Coronary artery (tissue), 2 donors: ENCODE measurements around the gene GRIK2.

Experiments used
- DNase-seq: peaks from one replicate; pipeline ENCODE4 v3.0.0-alpha.2; 2017; ENCODE audit warnings: low spot score
- H3K27ac ChIP-seq, 2 donors: fragments of 200-600 bp; sonication (generic); one replicate each; pipeline ENCODE4 v1.5.1; 2016 to 2019
- H3K4me3 ChIP-seq: fragments of 200-600 bp; sonication (generic); 2 replicates; pipeline ENCODE4 v1.5.1; 2016; ENCODE audit warnings: mild to moderate bottlenecking, moderate library complexity
- TF ChIP-seq, protein P1 (sequence below): fragments of 200-600 bp; sonication (generic); IDR thresholded peaks from one replicate; pipeline ENCODE4 v1.5.1; 2019; ENCODE audit warnings: antibody characterized with exemption

GRIK2 gene

DNA sequence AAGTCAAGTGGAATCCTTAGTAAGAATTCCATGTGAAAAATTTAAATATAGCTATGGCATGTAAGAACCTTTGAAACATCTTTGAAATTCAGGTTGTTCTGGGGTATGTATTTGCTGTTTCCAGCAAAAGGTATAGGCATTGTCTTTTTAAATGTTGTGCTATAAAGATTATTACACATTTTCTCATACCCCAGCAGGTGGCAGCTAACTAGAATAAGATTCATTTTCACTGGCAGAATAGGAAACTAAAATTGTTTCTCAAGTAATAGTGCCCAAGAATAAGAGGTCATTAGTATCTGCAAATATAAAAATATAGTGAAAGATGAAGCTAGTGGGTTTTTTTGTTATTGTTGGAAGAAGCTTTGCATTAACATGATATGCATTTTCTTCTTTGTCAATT lies 1.8 kb downstream of the GRIK2 start:
- H3K4me3 ChIP-seq = no peak overlapping the region
- TF ChIP-seq, protein P1, sequence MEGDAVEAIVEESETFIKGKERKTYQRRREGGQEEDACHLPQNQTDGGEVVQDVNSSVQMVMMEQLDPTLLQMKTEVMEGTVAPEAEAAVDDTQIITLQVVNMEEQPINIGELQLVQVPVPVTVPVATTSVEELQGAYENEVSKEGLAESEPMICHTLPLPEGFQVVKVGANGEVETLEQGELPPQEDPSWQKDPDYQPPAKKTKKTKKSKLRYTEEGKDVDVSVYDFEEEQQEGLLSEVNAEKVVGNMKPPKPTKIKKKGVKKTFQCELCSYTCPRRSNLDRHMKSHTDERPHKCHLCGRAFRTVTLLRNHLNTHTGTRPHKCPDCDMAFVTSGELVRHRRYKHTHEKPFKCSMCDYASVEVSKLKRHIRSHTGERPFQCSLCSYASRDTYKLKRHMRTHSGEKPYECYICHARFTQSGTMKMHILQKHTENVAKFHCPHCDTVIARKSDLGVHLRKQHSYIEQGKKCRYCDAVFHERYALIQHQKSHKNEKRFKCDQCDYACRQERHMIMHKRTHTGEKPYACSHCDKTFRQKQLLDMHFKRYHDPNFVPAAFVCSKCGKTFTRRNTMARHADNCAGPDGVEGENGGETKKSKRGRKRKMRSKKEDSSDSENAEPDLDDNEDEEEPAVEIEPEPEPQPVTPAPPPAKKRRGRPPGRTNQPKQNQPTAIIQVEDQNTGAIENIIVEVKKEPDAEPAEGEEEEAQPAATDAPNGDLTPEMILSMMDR = no peak
- DNase-seq = no peak
- H3K27ac ChIP-seq = no peak overlapping the region

DNA sequence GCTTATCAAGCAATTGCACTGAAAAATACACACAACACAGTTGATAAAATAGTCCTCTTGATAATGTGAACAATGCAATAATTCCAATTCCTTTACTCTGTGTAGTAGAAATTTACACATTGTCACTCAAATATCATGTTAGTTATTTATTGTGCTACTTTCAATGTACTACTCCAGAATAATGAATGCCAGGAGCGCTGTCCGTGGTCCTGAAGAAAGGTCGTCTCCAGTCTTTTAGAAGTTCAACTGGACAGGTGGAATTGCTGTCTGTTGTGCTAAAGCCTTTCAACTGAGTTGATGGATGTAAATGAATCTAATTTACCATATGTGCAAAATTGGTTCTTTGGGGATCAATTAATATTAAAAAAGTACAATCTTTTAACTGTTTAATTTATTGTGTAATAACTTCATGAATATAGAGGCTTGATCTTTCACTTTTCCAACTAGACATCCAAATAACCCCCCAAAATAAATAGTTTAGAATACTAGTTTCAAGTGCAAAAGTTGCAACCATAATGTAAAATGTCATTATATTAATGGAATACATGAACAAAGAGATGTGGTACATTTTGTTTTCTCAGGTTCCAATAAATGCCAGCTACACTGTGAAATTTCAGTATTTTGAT lies 3.2 kb downstream of the GRIK2 start:
- TF ChIP-seq, protein P1 = no peak
- DNase-seq = no peak
- Histone ChIP-seq H3K4me3 (no peak overlapping the region), H3K27ac (no peak overlapping the region)

DNA sequence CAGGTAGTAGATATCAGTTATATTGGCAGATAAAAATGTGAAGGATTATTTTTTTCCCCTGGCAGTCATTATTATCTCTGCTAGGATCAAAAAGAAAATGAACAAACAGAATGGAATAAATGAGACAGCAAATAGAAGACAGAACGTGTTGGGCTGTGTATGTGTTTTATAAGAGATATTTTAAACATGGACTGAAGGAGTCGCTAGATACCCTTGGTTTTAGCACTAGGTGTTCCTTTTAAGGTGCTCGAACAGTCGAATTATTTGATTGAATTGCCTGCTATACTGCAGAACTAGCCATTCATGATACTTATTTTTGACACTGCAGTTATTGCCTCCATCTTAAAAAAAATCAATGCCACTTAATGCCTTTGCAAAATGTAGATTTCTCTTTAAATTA lies 3.7 kb downstream of the GRIK2 start:
- Histone ChIP-seq H3K4me3 (no peak overlapping the region), H3K27ac (no peak overlapping the region)
- DNase-seq = no peak
- TF ChIP-seq, protein P1 = no peak

DNA sequence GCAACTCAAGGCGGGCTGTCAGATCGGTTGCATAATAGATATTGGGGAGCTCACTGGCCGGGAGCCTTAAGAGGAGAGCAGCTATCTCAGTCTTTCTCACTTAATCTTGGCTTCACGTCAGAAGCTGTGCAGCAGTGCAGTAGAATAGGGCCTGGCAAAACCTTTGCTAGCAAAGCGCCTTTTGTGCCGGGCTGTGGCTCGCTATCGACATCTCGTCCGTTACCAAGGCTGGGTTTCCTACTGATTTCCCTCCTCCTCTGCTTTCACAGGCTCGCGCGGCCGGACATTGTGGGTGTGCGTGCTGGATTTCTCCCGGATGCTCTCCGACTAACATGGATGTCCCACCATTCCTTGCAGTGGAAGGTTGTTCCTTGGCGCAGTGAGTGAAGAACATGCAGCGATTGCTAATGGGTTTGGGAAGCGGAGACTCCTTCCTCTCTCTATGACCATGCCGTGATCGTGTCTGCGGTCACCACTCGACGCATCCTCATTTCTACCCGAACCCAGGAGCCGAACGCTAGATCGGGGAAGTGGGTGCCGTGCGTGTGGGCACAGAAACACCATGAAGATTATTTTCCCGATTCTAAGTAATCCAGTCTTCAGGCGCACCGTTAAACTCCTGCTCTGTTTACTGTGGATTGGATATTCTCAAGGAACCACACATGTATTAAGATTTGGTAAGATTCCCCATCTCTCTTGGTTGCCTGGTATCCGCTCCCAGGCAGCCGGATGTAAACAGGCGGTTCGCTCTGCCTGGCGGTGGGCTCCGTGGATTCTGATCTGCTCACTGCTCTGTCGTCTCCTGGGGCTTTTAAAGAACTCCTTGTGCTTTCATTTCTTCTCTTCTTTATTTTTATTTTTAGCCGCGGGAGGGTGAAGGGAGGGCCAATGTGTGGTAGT lies 5.5 kb downstream of the GRIK2 start:
- no peak for DNase-seq
- TF ChIP-seq, protein P1 = no peak
- H3K4me3 ChIP-seq = no peak overlapping the region
- H3K27ac ChIP-seq = no peak overlapping the region

- Histone ChIP-seq H3K4me3 (no peak overlapping the region), H3K27ac (no peak overlapping the region)
- TF ChIP-seq, protein P1 = no peak
- no peak for DNase-seq
Observed at GRCh38 chr6:101399616-101400162, 6.2 kb downstream of the GRIK2 start.

- TF ChIP-seq, protein P1 = no peak
- Histone ChIP-seq H3K4me3 (no peak overlapping the region), H3K27ac (no peak overlapping the region)
- no peak for DNase-seq
Observed at GRCh38 chr6:101400326-101401135, 7.0 kb downstream of the GRIK2 start.
